Panc1 (cell line): Measurements from ENCODE around the gene SDF2L1. TPM values are rescaled to one million over a fixed set of nuclear protein-coding genes. Genes with fewer than 3 reads are reported as not detected.
"Not testable (repeated sequence)": the region's sequence is repeated elsewhere in the genome, so short reads cannot be mapped to it uniquely, and the experiment has no call there.

Source experiments
- ATAC-seq: fragments of 200-7000 bp; cut with Tn5 transposase; 2 replicates; pipeline ENCODE4 v1.9.1; 2020; ENCODE audit warnings: mild to moderate bottlenecking, moderate library complexity
- BruUV-seq: library from RNA; stranded (reverse); fragments of 400-500 nt; replicated peaks from 2 replicates; lab custom pipeline; 2021; lab: Mats Ljungman, UMichigan
- CTCF ChIA-PET: fragments of 300-600 bp; sonication (Branson Sonifier 250); formaldehyde crosslinking; loops from one replicate; lab custom pipeline; 2022; ENCODE audit warnings: antibody characterized with exemption; lab: Charles Lee
- POLR2A ChIA-PET: fragments of 300-600 bp; sonication (Branson Sonifier 250); formaldehyde crosslinking; loops from one replicate; lab custom pipeline; 2022; ENCODE audit warnings: antibody characterized with exemption; lab: Charles Lee
- DNase-seq: peaks from one replicate; pipeline ENCODE4 v3.0.0-alpha.2; 2010; ENCODE audit warnings: low read depth, low spot score
- H3K27ac ChIP-seq: 2 replicates; pipeline ENCODE4 v1.5.1; 2011; ENCODE audit warnings: mild to moderate bottlenecking, low read length, inconsistent platforms
- H3K27me3 ChIP-seq: fragments of 200-500 bp; sonication (Bioruptor generic); 2 replicates; pipeline ENCODE4 v1.6.0; 2014; ENCODE audit warnings: low read length, inconsistent platforms; ENCODE audit not compliant: control insufficient read depth, insufficient read depth
- H3K36me3 ChIP-seq: fragments of 200-500 bp; sonication (Bioruptor generic); 2 replicates; pipeline ENCODE4 v1.5.1; 2014; ENCODE audit warnings: inconsistent platforms, mild to moderate bottlenecking, low read length, moderate library complexity; ENCODE audit not compliant: control insufficient read depth, insufficient read depth
- H3K4me1 ChIP-seq: 2 replicates; pipeline ENCODE4 v1.5.1; 2011; ENCODE audit warnings: inconsistent platforms, mild to moderate bottlenecking, low read length, moderate library complexity; ENCODE audit not compliant: control insufficient read depth, insufficient read depth
- H3K4me3 ChIP-seq, 2 experiments: 2 replicates each; pipeline ENCODE4 v1.5.1; 2011 to 2012; ENCODE audit warnings: low read depth in 2 of 2, low read length in 2 of 2, mild to moderate bottlenecking in 2 of 2, inconsistent platforms in 1 of 2, moderate library complexity in 1 of 2
- H3K9me3 ChIP-seq: fragments of 200-500 bp; sonication (Bioruptor generic); 2 replicates; pipeline ENCODE4 v1.5.1; 2014; ENCODE audit warnings: low read depth, mild to moderate bottlenecking, inconsistent platforms, low read length, moderate library complexity; ENCODE audit not compliant: control insufficient read depth, insufficient read depth
- CTCF ChIP-seq: fragments of 450-650 bp; IDR thresholded peaks from 2 replicates; pipeline ENCODE4 v1.5.1; 2017; ENCODE audit warnings: mild to moderate bottlenecking
- POLR2AphosphoS5 ChIP-seq: IDR thresholded peaks from 2 replicates; pipeline ENCODE4 v1.6.1; 2012; ENCODE audit warnings: mild to moderate bottlenecking, low read depth, low read length, moderate library complexity
- REST ChIP-seq, 2 experiments: IDR thresholded peaks; 2 replicates each; pipeline ENCODE4 v1.6.1; 2011 to 2012; ENCODE audit warnings: low read depth in 2 of 2, control low read depth in 1 of 2, low read length in 1 of 2, mild to moderate bottlenecking in 1 of 2, moderate library complexity in 1 of 2; ENCODE audit not compliant: insufficient read depth in 1 of 2
- SIN3A ChIP-seq: IDR thresholded peaks from 2 replicates; pipeline ENCODE4 v1.6.1; 2012; ENCODE audit warnings: low read depth, mild to moderate bottlenecking, low read length, moderate library complexity, borderline replicate concordance; ENCODE audit not compliant: insufficient read depth
- TCF7L2 ChIP-seq: IDR thresholded peaks from 2 replicates; pipeline ENCODE4 v1.6.1; 2011; ENCODE audit warnings: mild to moderate bottlenecking, low read depth, low read length, inconsistent platforms
- in situ Hi-C: cut with HindIII; loops from 2 replicates; pipeline ENCODE4 v1.10.0; 2016; ENCODE audit warnings: low sequenced_read_pairs, low pct_unique_long_range_greater_than_20kb
- intact Hi-C: fragments of 100-400 bp; cut with micrococcal nuclease; formaldehyde crosslinking; loops from one replicate; pipeline ENCODE4 v1.10.0; 2022; ENCODE audit not compliant: unreplicated experiment
- total RNA-seq: library from RNA; stranded (reverse); gene quantifications from one replicate; pipeline ENCODE4 v1.2.1, GENCODE V29; 2021; ENCODE audit not compliant: unreplicated experiment

SDF2L1 gene
- total RNA-seq, 1 experiment from 2014 or later, result 66.0 TPM

- Histone ChIP-seq H3K27ac (no peak overlapping the region), H3K4me1 (no peaks in the 10 kb centered on the region; the same call in 1 of the 2 replicates), H3K4me3 (no peak overlapping the region), H3K36me3 (no peaks in the 10 kb centered on the region), H3K9me3 (no peaks in the 10 kb centered on the region), H3K27me3 (no peaks in the 10 kb centered on the region)
- TF ChIP-seq TCF7L2 (no peak), CTCF (no peak), REST (IDR thresholded peaks at IDR 0.05; ENCODE audit: insufficient read depth in 1 of 2, low read depth in 2 of 2, low read length in 1 of 2) (no peak), SIN3A (no peak), POLR2AphosphoS5 (no peak)
- ATAC-seq (no peak), DNase-seq (no peak)
- no TSS peak for BruUV-seq
- ChIA-PET CTCF (no interaction called here), POLR2A (no interaction called here)
- in situ Hi-C loops (no loop called here), intact Hi-C loops (no loop called here)
These were observed 36.1 kb upstream of the SDF2L1 start for GRCh38 chr22:21605887-21606564.

- H3K27me3 ChIP-seq, result no peaks in the 10 kb centered on the region
- ChIA-PET POLR2A (no interaction called here), CTCF (interaction anchor here (0.6 kb wide), 1 partner anchor 8 kb away, joined by 12 read pairs; no protein-coding TSS in a partner anchor)
- no peak overlapping the region for H3K27ac ChIP-seq
- in situ Hi-C loops, result no loop called here
- ATAC-seq (peak; percentile 20; the same call in 1 of the 2 replicates), DNase-seq (no peak)
- no TSS peak for BruUV-seq
- TF ChIP-seq CTCF (no peak), TCF7L2 (no peak), REST (IDR thresholded peaks at IDR 0.05; ENCODE audit: insufficient read depth in 1 of 2, low read depth in 2 of 2, low read length in 1 of 2) (no peak), SIN3A (no peak), POLR2AphosphoS5 (no peak)
- intact Hi-C loops, result no loop called here
- H3K4me3 ChIP-seq, result no peak overlapping the region
- no peaks in the 10 kb centered on the region for H3K9me3 ChIP-seq
- H3K4me1 ChIP-seq, result no peaks in the 10 kb centered on the region; the same call in 1 of the 2 replicates
- H3K36me3 ChIP-seq, result no peaks in the 10 kb centered on the region
These were observed 35.3 kb upstream of the SDF2L1 start for GRCh38 chr22:21606775-21607174.

GRCh38 chr22:21609556-21610157 lies 32.4 kb upstream of the SDF2L1 start:
- H3K4me3 ChIP-seq, H3K36me3 ChIP-seq, DNase-seq, H3K4me1 ChIP-seq, H3K27me3 ChIP-seq, in situ Hi-C loops, BruUV-seq, intact Hi-C loops, CTCF ChIA-PET, H3K27ac ChIP-seq, ATAC-seq, POLR2A ChIA-PET, H3K9me3 ChIP-seq: not testable (repeated sequence)
